ENCODE measurements around the gene EIF4EBP2.

Gene EIF4EBP2

GRCh38 chr10:70404036-70404786 is at the start of gene EIF4EBP2:
Gene EIF4EBP2, plus strand, starts transcription at chr10:70404145. Its CDS starts 257 bp downstream, at chr10:70404402.
- TF ChIP-seq CTCF (IDR thresholded peaks at IDR 0.05; ENCODE audit: borderline replicate concordance, insufficient read depth, low read depth, low read length) = no peak
- H3K4me3 ChIP-seq (ENCODE audit: low read depth, low read length) = peak within 1 kb of the TSS; percentile 89

DNA sequence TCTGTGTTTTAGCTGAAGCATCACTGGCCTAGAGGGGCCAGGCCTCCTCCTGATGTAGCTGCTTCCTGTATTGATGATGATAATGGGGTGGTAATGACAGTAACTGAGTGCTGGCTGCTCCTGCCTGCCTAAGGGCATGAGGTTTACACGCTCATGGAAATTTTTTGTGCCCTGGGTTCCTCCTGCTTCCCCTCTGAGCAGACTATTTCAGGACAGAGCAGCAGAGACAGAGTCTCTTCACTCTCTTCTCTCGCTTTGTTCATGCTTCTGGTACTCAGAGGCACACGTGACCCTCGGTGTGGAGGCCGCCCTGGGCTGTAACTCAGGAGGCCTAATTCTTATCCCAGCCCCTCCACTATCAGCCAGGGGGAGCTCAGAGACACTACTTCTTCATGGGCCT is 49.4 kb upstream of the EIF4EBP2 start:
- TF ChIP-seq CTCF (IDR thresholded peaks at IDR 0.05; ENCODE audit: borderline replicate concordance, insufficient read depth, low read depth, low read length) = no peak
- no peak overlapping the region for H3K4me3 ChIP-seq (ENCODE audit: low read depth, low read length)

GRCh38 chr10:70355051-70356021 is 48.6 kb upstream of the EIF4EBP2 start:
- no peak for TF ChIP-seq CTCF (IDR thresholded peaks at IDR 0.05; ENCODE audit: borderline replicate concordance, insufficient read depth, low read depth, low read length)
- H3K4me3 ChIP-seq (ENCODE audit: low read depth, low read length) = peak overlapping the region; percentile 27

DNA sequence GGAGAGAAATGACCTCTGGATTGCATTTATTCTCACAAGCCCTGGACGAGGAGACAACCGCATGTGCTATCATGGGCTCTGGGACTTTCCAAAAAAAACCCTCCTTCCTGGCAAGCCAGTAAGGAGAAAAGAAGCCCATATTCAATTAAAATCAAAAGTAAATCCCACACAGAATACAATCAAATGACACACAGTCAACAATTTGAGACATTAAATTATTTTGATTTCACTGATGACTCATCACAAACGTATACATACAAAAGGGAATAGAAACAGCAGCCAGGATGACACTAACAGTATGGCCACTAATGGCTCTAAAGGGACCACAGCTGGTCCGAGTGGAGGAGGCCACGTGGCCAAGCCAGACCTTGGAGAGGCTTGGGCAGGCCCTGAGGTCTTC is 46.4 kb upstream of the EIF4EBP2 start:
- TF ChIP-seq CTCF (IDR thresholded peaks at IDR 0.05; ENCODE audit: borderline replicate concordance, insufficient read depth, low read depth, low read length) = no peak
- H3K4me3 ChIP-seq (ENCODE audit: low read depth, low read length) = no peak overlapping the region

GRCh38 chr10:70358446-70358845 is 45.5 kb upstream of the EIF4EBP2 start:
- no peak overlapping the region for H3K4me3 ChIP-seq (ENCODE audit: low read depth, low read length)
- no peak for TF ChIP-seq CTCF (IDR thresholded peaks at IDR 0.05; ENCODE audit: borderline replicate concordance, insufficient read depth, low read depth, low read length)

- no peak for TF ChIP-seq CTCF (IDR thresholded peaks at IDR 0.05; ENCODE audit: borderline replicate concordance, insufficient read depth, low read depth, low read length)
- H3K4me3 ChIP-seq (ENCODE audit: low read depth, low read length) = no peak overlapping the region
Observed at GRCh38 chr10:70359017-70359550, 44.9 kb upstream of the EIF4EBP2 start.
